GM18526 (cell line): ENCODE data around the gene KRTAP10-2.

Experiments used
- POLR2A ChIP-seq: IDR thresholded peaks from 3 replicates; pipeline ENCODE4 v1.6.1; 2011; ENCODE audit not compliant: insufficient read length; ENCODE audit errors: extremely low read depth

Gene KRTAP10-2

GRCh38 chr21:44572959-44573583 lies 21.8 kb upstream of the KRTAP10-2 start:
- no peak for TF ChIP-seq POLR2A

GRCh38 chr21:44571844-44572782 lies 20.8 kb upstream of the KRTAP10-2 start:
- no peak for TF ChIP-seq POLR2A

GRCh38 chr21:44571296-44571695 lies 20.0 kb upstream of the KRTAP10-2 start:
- no peak for TF ChIP-seq POLR2A

GRCh38 chr21:44569861-44570517 lies 18.7 kb upstream of the KRTAP10-2 start:
- TF ChIP-seq POLR2A, result no peak

DNA sequence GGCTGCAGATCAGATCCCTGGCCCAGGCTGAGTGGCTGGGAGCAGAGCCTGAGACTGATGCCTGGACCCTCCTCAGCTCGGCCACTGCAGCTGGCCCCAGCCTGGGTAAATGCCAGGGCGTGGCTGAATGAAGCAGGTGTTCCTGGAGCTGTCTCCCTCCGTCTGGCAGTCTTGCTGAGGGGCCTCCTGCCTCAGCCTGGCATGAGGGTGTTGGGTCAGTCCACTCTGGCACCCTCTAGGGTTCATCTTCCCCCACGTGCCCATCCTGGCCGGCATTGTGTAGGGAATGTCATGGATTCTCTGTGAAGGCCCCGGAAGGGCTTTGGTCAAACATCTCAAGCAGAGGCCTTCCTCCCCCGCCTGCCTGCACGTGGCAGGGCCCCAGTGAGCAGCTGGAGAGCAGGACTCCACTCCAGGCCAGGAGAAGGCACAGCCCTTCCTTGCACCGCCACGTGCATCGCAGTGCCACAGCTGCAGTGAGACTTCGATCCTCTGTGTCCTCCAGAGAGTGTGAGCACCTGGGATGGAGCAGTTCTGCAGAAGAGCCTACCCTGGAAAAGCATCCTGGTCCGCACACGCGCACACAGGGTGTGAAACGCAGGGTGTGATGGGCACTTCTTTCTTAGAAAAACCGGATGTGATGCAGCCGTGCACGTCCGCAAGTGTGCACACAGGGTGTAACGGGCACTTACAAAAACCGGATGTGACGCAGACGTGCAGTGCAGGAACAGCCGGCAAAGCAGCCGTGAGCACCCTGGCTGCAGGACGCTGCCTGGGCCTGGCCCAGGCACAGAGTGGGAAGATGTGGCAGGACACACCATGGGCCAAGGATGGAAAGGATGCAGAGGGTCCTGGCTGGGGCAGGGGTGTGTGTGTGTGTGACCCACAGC lies 17.6 kb upstream of the KRTAP10-2 start:
- no peak for TF ChIP-seq POLR2A

DNA sequence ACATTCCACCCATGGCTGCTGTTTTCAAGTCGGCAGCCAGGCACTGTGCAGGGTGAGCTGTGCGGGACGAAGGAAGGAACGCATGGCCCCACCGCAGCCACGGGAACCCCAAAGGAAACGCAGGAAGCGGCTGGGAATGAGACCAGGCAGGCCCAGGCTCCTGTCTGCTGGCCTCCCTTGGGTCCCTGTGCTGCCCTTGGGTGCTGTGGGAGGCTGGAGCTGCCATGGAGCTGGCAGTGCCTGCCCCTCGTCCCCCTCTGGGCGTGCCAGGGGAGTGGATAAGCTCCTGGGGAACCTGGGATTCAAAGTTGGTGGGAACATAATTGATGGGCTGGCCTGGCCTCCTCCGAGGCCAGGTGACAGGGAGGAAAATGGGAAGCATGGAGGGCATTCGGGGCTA lies 17.0 kb upstream of the KRTAP10-2 start:
- TF ChIP-seq POLR2A, result no peak

- no peak for TF ChIP-seq POLR2A
Observed at GRCh38 chr21:44567481-44568171, 16.3 kb upstream of the KRTAP10-2 start.

DNA sequence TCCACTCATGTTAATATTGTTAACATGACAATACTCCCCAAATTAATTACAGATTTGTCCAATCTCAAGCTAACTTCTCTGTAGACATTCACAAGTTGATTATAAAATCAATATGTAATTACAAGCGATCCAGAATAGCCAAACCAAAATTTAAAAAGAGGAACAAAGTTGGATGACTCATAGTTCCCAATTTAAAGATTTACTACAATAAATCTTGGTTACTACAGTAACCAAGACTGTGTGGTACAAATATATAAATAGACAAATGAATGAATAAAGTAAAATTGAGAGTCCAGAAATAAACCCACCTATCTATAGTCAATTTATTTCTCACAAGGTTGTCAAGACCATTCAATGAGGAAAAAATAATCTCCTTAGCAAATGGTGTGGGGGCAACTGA lies 15.1 kb upstream of the KRTAP10-2 start:
- TF ChIP-seq POLR2A, result no peak

- no peak for TF ChIP-seq POLR2A
Observed at GRCh38 chr21:44564886-44565598, 13.7 kb upstream of the KRTAP10-2 start.

GRCh38 chr21:44564099-44564498 lies 12.8 kb upstream of the KRTAP10-2 start:
- TF ChIP-seq POLR2A, result no peak

DNA sequence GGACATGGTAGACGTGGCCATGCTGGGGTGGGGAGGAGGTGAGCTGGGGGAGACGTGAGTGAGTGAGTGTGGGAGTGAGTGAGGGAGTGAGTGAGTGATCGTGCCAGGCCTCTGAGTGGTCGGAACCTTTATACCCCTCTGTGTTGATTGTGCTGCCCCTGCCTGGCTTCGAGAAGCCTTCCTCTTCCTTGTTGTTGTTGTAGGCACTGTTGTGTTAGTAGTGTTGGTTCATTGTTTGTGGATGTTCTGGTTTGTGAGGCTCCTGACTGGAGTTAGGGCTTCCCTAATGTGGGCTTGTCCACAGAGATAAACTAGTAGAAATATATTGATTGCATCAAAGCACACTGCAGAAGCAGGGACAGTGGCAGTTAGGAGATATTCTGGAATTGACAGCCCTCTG lies 7.4 kb upstream of the KRTAP10-2 start, which contains the start of gene KRTAP10-3:
TSS of gene KRTAP10-3 (minus strand) at position 101 of the 400 bp plus-strand sequence. CDS start at position 21, 80 bp downstream.
- TF ChIP-seq POLR2A, result no peak

- TF ChIP-seq POLR2A, result no peak
Observed at GRCh38 chr21:44557491-44558328, 6.4 kb upstream of the KRTAP10-2 start.

- no peak for TF ChIP-seq POLR2A
Observed at GRCh38 chr21:44556879-44557278, 5.6 kb upstream of the KRTAP10-2 start.
